Liver (tissue), 3 donors: ENCODE data around the gene ERP44.

Experiments
- CTCF ChIP-seq: fragments of 150-350 bp; IDR thresholded peaks from 2 replicates; pipeline ENCODE4 v1.5.1; 2017; ENCODE audit warnings: improper control_type of control experiment, low read depth, low read length; ENCODE audit not compliant: missing input control
- FOXA1 ChIP-seq: IDR thresholded peaks from 2 replicates; pipeline ENCODE4 v1.6.1; 2016; ENCODE audit warnings: antibody characterized with exemption
- GABPA ChIP-seq, 2 donors: IDR thresholded peaks in 1 of 2; conservative IDR thresholded peaks in 1 of 2; 2 replicates each; pipeline ENCODE4 v1.6.1; 2016; ENCODE audit warnings: antibody characterized with exemption in 2 of 2, mild to moderate bottlenecking in 1 of 2, moderate library complexity in 1 of 2
- HNF4G ChIP-seq: IDR thresholded peaks from 2 replicates; pipeline ENCODE4 v1.6.1; 2016; ENCODE audit warnings: antibody characterized with exemption
- JUND ChIP-seq, 2 donors: IDR thresholded peaks; 2 replicates each; pipeline ENCODE4 v1.6.1; 2016; ENCODE audit warnings: antibody characterized with exemption in 2 of 2
- MAX ChIP-seq: IDR thresholded peaks from 2 replicates; pipeline ENCODE4 v1.6.1; 2016; ENCODE audit warnings: antibody characterized with exemption
- RAD21 ChIP-seq, 2 donors: IDR thresholded peaks; 2 replicates each; pipeline ENCODE4 v1.6.1; 2016; ENCODE audit warnings: antibody characterized with exemption in 2 of 2, mild to moderate bottlenecking in 2 of 2
- REST ChIP-seq: IDR thresholded peaks from 2 replicates; pipeline ENCODE4 v1.6.1; 2016; ENCODE audit warnings: antibody characterized with exemption, mild to moderate bottlenecking
- SP1 ChIP-seq: IDR thresholded peaks from 2 replicates; pipeline ENCODE4 v1.6.1; 2018; ENCODE audit warnings: antibody characterized with exemption, mild to moderate bottlenecking
- TAF1 ChIP-seq: conservative IDR thresholded peaks from 2 replicates; pipeline ENCODE4 v1.6.1; 2016; ENCODE audit warnings: antibody characterized with exemption, mild to moderate bottlenecking
- YY1 ChIP-seq: IDR thresholded peaks from 2 replicates; pipeline ENCODE4 v1.6.1; 2016; ENCODE audit warnings: antibody characterized with exemption, mild to moderate bottlenecking
- ZBTB33 ChIP-seq: IDR thresholded peaks from 2 replicates; pipeline ENCODE4 v1.6.1; 2016; ENCODE audit warnings: antibody characterized with exemption
- TF ChIP-seq, protein P1 (sequence below): IDR thresholded peaks from 2 replicates; pipeline ENCODE4 v1.6.1; 2016; ENCODE audit warnings: antibody characterized with exemption
- donor health status: healthy.
- donor health status: healthy.

DNA sequence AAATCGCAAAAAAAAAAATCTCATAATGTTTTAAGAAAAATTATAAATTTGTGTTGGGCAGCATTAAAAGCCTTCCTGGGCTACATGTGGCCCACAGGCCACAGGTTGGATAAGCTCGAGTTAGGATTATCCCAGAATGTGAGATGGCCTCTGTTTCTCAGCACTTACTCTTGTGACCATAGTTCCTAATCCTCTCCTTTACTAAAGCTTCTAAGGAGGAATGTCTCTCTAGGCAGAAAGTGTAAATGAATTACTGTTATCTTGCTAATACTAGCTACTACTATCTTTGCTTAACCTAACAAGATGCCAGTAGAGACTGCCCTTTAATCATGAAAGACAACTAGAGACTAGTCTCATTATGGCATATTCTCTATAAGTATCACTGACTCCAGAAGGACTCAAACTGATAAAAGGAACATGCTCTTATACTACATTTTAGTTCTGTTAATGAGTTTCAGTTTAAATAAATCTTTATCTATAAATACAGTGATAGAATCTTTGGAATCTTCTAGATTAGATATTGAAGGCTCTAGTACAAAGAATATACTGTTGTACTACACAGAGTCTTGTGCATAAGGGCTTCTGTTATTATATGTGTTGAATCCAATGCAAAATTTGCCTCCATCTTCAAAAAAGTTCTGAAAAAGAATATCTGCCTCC lies 14.0 kb upstream of the ERP44 start:
- TF ChIP-seq CTCF, result no peak
- TF ChIP-seq ZBTB33, result no peak
- TF ChIP-seq REST, result no peak
- TF ChIP-seq HNF4G, result no peak
- TF ChIP-seq YY1, result no peak
- TF ChIP-seq RAD21 (IDR thresholded peaks at IDR 0.05), result no peak
- no peak for TF ChIP-seq MAX
- TF ChIP-seq, protein P1, sequence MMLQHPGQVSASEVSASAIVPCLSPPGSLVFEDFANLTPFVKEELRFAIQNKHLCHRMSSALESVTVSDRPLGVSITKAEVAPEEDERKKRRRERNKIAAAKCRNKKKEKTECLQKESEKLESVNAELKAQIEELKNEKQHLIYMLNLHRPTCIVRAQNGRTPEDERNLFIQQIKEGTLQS, result no peak
- TF ChIP-seq JUND (IDR thresholded peaks at IDR 0.05), result no peak
- no peak for TF ChIP-seq FOXA1
- TF ChIP-seq GABPA (IDR thresholded peaks at IDR 0.05 in 1 of 2, conservative IDR thresholded peaks at IDR 0.05 in 1 of 2), result no peak
- no peak for TF ChIP-seq SP1
- TF ChIP-seq TAF1, result no peak
